ENCODE data around the gene IMPA2. TPM values are rescaled to one million over a fixed set of nuclear protein-coding genes. Genes with fewer than 3 reads are reported as not detected.

IMPA2 gene
- total and polyA plus RNA-seq, 2 of the 13 experiments (the other 11 are each of a cell fraction or from before 2014, with no cell fraction given), result 37.8 to 71.8 TPM

DNA sequence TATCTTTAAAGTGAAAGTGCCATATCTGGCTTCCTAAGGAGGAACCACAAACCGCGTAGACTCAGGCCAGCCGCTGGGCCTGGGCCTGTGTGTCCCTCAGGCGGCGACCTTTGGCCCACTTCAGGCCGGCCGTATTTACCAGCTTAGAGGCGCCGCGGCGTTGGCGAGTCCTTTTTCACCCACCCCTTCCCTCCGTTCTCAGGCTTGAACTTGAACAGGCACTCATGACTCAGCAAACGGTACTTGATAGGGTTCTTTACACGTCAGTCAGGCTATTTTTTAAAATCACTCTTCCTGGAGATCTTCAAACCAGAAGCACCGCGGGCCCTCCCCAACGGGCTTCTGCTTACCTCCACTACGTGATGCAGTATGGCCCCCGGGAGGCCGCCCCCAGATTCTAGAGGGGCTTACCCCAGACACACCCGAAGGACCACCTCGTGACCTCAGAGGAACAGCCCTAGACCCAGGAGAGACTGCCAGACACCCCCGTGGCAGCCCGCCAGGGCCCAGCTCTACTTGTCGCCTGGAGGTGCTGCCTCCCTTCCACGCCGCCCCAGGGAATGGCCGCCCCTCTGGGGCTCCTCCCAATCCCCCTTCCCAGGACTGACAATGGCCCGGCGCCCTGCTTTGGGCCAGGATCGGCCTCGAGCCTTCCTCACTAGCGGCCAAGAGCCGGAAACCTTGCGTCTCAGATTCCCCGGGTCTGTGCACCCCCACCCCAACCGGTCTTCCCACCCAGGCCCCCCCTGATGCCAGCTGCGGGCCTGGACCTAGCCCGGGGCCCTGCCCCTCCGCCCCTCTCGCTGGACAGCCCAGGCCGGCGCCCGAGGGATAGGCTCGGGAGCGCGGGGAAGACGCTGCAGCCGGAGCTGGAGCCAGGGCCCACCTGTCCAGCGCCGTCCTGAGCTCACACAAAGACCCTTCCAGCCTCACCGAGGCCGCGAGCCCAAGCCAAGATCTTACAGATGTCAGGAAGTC, 33.8 kb upstream of the IMPA2 start (continued):
- TF ChIP-seq ZNF232 (CRISPR knock-in tag; IDR thresholded peaks at IDR 0.05; ENCODE audit: borderline replicate concordance) (no peak; the same call in 1 of the 2 replicates), ZNF251 (CRISPR knock-in tag; IDR thresholded peaks at IDR 0.05) (no peak), SRSF9 (IDR thresholded peaks at IDR 0.05; ENCODE audit: borderline replicate concordance, insufficient read depth, low read depth, low read length, poor library complexity, severe bottlenecking) (no peak), MLLT10 (CRISPR knock-in tag; IDR thresholded peaks at IDR 0.05) (no peak), ZNF124 (CRISPR knock-in tag; IDR thresholded peaks at IDR 0.05) (no peak), SP1 (IDR thresholded peaks at IDR 0.05) (no peak), SP1 (CRISPR knock-in tag; IDR thresholded peaks at IDR 0.05) (peak; percentile 53; the same call in 1 of the 2 replicates), RFX5 (IDR thresholded peaks at IDR 0.05; ENCODE audit: low read depth, low read length) (no peak), MEIS2 (CRISPR knock-in tag; IDR thresholded peaks at IDR 0.05) (peak; percentile 45; the same call in 1 of the 2 replicates)
- TF ChIP-seq, protein P1, sequence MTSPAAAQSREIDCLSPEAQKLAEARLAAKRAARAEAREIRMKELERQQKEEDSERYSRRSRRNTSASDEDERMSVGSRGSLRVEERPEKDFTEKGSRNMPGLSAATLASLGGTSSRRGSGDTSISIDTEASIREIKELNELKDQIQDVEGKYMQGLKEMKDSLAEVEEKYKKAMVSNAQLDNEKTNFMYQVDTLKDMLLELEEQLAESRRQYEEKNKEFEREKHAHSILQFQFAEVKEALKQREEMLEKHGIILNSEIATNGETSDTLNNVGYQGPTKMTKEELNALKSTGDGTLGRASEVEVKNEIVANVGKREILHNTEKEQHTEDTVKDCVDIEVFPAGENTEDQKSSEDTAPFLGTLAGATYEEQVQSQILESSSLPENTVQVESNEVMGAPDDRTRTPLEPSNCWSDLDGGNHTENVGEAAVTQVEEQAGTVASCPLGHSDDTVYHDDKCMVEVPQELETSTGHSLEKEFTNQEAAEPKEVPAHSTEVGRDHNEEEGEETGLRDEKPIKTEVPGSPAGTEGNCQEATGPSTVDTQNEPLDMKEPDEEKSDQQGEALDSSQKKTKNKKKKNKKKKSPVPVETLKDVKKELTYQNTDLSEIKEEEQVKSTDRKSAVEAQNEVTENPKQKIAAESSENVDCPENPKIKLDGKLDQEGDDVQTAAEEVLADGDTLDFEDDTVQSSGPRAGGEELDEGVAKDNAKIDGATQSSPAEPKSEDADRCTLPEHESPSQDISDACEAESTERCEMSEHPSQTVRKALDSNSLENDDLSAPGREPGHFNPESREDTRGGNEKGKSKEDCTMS (CRISPR knock-in tag; conservative IDR thresholded peaks at IDR 0.05), result no peak
- TF ChIP-seq, protein P2, sequence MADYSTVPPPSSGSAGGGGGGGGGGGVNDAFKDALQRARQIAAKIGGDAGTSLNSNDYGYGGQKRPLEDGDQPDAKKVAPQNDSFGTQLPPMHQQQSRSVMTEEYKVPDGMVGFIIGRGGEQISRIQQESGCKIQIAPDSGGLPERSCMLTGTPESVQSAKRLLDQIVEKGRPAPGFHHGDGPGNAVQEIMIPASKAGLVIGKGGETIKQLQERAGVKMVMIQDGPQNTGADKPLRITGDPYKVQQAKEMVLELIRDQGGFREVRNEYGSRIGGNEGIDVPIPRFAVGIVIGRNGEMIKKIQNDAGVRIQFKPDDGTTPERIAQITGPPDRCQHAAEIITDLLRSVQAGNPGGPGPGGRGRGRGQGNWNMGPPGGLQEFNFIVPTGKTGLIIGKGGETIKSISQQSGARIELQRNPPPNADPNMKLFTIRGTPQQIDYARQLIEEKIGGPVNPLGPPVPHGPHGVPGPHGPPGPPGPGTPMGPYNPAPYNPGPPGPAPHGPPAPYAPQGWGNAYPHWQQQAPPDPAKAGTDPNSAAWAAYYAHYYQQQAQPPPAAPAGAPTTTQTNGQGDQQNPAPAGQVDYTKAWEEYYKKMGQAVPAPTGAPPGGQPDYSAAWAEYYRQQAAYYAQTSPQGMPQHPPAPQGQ (CRISPR knock-in tag; IDR thresholded peaks at IDR 0.05; ENCODE audit: borderline replicate concordance), result no peak
- TF ChIP-seq, protein P3, sequence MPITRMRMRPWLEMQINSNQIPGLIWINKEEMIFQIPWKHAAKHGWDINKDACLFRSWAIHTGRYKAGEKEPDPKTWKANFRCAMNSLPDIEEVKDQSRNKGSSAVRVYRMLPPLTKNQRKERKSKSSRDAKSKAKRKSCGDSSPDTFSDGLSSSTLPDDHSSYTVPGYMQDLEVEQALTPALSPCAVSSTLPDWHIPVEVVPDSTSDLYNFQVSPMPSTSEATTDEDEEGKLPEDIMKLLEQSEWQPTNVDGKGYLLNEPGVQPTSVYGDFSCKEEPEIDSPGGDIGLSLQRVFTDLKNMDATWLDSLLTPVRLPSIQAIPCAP (CRISPR knock-in tag; IDR thresholded peaks at IDR 0.05; ENCODE audit: low read depth), result no peak
- TF ChIP-seq, protein P4, sequence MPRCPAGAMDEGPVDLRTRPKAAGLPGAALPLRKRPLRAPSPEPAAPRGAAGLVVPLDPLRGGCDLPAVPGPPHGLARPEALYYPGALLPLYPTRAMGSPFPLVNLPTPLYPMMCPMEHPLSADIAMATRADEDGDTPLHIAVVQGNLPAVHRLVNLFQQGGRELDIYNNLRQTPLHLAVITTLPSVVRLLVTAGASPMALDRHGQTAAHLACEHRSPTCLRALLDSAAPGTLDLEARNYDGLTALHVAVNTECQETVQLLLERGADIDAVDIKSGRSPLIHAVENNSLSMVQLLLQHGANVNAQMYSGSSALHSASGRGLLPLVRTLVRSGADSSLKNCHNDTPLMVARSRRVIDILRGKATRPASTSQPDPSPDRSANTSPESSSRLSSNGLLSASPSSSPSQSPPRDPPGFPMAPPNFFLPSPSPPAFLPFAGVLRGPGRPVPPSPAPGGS (CRISPR knock-in tag; IDR thresholded peaks at IDR 0.05), result no peak
- TF ChIP-seq, protein P5, sequence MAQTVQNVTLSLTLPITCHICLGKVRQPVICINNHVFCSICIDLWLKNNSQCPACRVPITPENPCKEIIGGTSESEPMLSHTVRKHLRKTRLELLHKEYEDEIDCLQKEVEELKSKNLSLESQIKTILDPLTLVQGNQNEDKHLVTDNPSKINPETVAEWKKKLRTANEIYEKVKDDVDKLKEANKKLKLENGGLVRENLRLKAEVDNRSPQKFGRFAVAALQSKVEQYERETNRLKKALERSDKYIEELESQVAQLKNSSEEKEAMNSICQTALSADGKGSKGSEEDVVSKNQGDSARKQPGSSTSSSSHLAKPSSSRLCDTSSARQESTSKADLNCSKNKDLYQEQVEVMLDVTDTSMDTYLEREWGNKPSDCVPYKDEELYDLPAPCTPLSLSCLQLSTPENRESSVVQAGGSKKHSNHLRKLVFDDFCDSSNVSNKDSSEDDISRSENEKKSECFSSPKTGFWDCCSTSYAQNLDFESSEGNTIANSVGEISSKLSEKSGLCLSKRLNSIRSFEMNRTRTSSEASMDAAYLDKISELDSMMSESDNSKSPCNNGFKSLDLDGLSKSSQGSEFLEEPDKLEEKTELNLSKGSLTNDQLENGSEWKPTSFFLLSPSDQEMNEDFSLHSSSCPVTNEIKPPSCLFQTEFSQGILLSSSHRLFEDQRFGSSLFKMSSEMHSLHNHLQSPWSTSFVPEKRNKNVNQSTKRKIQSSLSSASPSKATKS (CRISPR knock-in tag; IDR thresholded peaks at IDR 0.05), result no peak
- TF ChIP-seq, protein P6, sequence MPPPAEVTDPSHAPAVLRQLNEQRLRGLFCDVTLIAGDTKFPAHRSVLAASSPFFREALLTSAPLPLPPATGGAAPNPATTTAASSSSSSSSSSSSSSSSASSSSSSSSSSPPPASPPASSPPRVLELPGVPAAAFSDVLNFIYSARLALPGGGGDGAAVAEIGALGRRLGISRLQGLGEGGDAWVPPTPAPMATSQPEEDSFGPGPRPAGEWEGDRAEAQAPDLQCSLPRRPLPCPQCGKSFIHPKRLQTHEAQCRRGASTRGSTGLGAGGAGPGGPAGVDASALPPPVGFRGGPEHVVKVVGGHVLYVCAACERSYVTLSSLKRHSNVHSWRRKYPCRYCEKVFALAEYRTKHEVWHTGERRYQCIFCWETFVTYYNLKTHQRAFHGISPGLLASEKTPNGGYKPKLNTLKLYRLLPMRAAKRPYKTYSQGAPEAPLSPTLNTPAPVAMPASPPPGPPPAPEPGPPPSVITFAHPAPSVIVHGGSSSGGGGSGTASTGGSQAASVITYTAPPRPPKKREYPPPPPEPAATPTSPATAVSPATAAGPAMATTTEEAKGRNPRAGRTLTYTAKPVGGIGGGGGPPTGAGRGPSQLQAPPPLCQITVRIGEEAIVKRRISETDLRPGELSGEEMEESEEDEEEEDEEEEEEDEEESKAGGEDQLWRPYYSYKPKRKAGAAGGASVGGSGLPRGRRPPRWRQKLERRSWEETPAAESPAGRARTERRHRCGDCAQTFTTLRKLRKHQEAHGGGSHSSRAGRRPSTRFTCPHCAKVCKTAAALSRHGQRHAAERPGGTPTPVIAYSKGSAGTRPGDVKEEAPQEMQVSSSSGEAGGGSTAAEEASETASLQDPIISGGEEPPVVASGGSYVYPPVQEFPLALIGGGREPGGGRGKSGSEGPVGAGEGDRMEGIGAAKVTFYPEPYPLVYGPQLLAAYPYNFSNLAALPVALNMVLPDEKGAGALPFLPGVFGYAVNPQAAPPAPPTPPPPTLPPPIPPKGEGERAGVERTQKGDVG (CRISPR knock-in tag; IDR thresholded peaks at IDR 0.05; ENCODE audit: borderline replicate concordance), result no peak

Data from HepG2 (cell line).